ENCODE measurements around the gene RASA3.

GRCh38 chr13:114079601-114080536, 52.6 kb downstream of the RASA3 start:
- TF ChIP-seq CTCF (IDR thresholded peaks at IDR 0.05) (no peak), POLR2A (IDR thresholded peaks at IDR 0.05) (no peak), POLR2AphosphoS5 (IDR thresholded peaks at IDR 0.05) (no peak), EP300 (IDR thresholded peaks at IDR 0.05; ENCODE audit: low read depth) (no peak)

All from transverse colon (tissue), 4 donors.